GM12864 (cell line): Measurements from ENCODE around the gene ZSCAN5A.

Experiments
- DNase-seq: peaks from one replicate; pipeline ENCODE4 v3.0.0-alpha.2; 2011; ENCODE audit warnings: low read depth
- H3K4me3 ChIP-seq: 2 replicates; pipeline ENCODE4 v1.5.1; 2011; ENCODE audit warnings: mild to moderate bottlenecking, low read depth, low read length, control low read depth
- CTCF ChIP-seq: IDR thresholded peaks from 2 replicates; pipeline ENCODE4 v1.5.1; 2011; ENCODE audit warnings: low read depth, mild to moderate bottlenecking, moderate library complexity, low read length, control low read depth, inconsistent platforms; ENCODE audit errors: missing control alignments

The ZSCAN5A gene

GRCh38 chr19:56306016-56306415 lies 8.6 kb downstream of the ZSCAN5A start:
- H3K4me3 ChIP-seq = no peak overlapping the region
- no peak for DNase-seq
- TF ChIP-seq CTCF = no peak

GRCh38 chr19:56304243-56304642 lies 10.4 kb downstream of the ZSCAN5A start:
- TF ChIP-seq CTCF = no peak
- H3K4me3 ChIP-seq = no peak overlapping the region
- DNase-seq = no peak

- no peak for TF ChIP-seq CTCF
- DNase-seq = no peak
- no peak overlapping the region for H3K4me3 ChIP-seq
Measured at GRCh38 chr19:56301886-56302620, 12.6 kb downstream of the ZSCAN5A start.

- DNase-seq = no peak
- H3K4me3 ChIP-seq = no peak overlapping the region
- no peak for TF ChIP-seq CTCF
Measured at GRCh38 chr19:56301155-56301554, 13.5 kb downstream of the ZSCAN5A start.

GRCh38 chr19:56299688-56300087 lies 15.0 kb downstream of the ZSCAN5A start:
- no peak for TF ChIP-seq CTCF
- no peak overlapping the region for H3K4me3 ChIP-seq
- DNase-seq = no peak

- no peak for TF ChIP-seq CTCF
- no peak for DNase-seq
- no peak overlapping the region for H3K4me3 ChIP-seq
Measured at GRCh38 chr19:56297010-56297409, 17.6 kb downstream of the ZSCAN5A start.
